Activated T-cell treated with anti-CD3 and anti-CD28 coated beads, Interleukin-2, amount 50 U/mL, for 48 hours (primary cell): ENCODE measurements around the gene PFN4.

ENCODE experiments used
- DNase-seq, 2 experiments: peaks; one replicate each; pipeline ENCODE4 v3.0.0-alpha.2; 2020

Gene PFN4

DNA sequence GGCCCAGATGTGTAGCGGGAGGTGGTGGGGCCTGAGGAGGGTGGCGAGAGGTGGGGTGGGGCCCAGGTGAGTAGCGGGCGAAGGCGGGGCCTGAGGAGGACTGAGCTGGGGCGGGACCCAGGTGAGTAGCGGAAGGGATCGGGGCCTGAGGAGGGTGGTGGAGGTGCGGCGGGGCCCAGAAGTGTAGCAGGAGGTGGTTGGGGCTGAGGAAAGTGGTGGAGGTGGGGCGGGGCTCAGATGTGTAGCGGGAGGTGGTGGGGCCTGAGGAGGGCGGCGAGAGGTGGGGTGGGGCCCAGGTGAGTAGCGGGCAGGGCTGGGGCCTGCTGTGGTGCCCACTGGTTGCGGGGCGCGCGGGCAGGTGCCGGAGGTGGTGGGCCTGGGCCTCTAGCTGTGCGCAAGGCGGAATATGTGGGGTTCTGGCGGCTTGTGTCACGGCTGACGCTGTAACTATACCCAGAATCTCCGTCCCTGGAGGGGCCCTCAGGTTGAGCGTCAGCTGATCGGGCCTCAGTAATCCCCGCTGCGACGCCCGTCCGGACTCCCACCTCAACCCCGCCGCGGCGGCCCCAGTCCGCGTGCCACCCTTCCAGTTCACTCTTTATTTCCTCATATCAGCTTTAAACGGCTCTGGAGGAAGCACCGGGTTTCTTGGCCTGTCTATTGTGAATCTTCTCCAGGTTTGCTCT lies 46.1 kb downstream of the PFN4 start:
- DNase-seq: peak in 1 of 2 experiments; percentile 33

DNA sequence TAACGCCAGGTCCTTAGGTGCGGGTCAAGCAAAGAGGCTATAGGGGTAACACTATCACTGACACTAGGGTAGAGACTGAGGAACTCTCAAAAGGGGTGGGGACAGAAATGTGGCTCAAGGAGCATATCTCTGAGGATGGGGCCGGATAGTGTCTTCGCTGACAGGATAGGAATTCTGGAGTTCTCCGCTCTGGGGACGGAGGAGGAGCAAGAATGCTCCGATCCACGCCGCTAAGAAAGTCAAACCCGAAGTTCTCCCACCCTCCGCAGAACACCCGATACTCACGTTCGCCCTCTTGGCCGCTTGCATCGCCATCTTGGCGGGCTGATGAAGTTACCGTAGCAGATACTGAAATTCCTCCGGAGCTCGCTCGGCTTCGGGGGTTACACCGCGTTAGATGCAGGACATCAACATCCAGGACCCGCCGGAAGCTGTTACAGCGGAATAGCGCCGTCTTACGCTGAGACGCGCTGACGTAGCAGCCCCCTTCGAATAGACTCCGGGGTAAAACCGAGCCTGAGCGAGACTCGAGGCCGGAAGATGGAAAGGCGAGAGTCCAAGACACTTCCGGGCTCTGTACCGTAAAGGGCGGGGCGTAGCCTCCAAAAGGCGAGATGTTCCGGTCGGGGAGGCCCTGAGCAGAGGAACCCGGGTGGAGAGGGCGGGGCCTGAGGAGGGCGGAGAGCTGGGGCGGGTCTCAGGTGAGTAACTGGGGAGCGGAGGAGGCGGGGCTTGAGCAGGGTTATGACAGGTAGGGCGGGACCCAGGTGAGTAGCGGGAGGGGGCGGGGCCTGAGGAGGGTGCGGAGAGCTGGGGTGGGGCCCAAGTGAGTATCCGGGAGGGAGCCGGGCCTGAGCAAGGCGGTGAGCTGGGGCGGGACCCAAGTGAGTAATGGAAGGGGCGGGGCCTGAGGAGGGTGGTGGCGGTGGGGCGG lies 47.0 kb downstream of the PFN4 start, which contains the start of gene SF3B6:
SF3B6 (minus strand) TSS at position 412 of the 934 bp plus-strand sequence; CDS start at position 315, 97 bp downstream.
- peak; percentile 100 for DNase-seq

DNA sequence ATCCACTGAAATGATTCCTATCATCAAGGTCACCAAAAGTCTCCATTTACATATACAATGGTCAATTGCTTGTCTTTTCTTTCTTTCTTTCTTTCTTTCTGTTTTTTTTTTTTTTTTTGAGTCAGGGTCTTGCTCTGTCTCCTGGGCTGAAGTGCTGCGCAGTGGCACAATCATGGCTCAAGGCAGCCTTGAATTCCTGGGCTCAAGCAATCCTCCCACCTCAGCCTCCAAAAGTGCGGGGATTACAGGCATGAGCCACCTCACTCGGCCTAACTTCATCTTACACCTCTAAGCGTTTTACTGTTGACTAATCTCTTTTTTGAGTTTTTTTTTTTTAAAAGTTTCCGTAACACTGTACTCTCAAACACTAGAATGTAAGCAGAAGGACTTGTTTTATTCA lies 47.9 kb downstream of the PFN4 start:
- peak; percentile 12 to 15 for DNase-seq

DNA sequence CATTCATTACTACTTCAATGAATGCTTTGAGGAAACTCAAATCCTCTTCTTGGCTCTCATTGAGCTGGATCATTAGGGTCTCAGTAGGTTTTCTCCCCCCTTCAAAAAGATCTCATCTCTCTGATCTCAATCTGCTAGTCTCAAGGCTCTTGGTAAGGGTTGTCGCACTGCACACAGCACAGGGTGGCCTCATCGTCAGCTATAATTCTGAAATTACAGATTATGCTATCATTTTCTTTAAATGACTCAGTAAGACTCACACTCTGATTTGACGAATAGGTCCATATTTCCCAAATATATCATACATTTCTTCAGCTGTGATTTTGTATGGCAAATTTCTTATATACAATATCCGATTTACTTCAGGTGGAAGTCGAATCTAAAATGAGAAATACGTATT lies 49.3 kb downstream of the PFN4 start:
- DNase-seq: no peak

DNA sequence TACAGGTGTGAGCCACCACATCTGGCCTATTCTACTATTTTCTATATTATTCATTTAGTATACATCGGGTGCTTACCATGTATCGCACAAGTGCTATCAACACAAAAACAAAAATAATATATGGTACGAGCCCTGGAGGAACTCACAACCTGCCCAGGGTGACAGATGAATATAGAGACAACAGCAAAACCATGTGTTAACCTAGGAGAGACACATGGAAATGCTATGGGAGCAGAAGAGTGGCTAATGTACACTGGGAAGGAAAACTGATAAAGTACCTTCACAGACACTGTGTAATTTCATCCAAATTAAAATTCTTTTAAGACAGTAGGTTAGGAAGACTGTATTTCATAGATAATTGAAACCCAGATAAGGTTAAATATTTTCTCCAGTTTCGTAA lies 50.9 kb downstream of the PFN4 start:
- DNase-seq: no peak

DNA sequence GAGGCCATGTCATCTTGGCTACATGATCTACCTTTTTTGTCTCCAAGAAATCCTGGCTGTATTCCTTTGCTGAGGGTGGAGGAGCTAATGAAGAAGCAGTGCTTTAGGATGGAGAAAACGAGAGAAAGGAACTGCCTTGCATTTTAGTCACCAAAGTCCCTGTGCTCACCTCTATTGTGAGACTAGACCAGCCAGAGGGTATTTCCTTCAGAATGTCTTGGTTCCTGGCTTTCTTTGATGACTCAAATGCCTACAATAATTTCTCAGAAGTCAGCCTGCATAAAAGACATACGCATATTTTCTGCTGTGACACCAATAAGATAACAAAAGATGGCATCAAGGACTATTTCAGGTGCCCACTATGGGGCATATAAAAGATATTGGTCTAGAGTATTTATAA lies 57.8 kb downstream of the PFN4 start:
- no peak for DNase-seq
